HG02588 (cell line): Measurements from ENCODE around the gene CSRNP3.

Experiments used
- ATAC-seq: cut with Tn5 transposase; IDR thresholded peaks from one replicate; pipeline ENCODE4 v1.9.1; 2021; ENCODE audit warnings: mild to moderate bottlenecking, moderate library complexity; ENCODE audit not compliant: unreplicated experiment

Gene CSRNP3, protein sequence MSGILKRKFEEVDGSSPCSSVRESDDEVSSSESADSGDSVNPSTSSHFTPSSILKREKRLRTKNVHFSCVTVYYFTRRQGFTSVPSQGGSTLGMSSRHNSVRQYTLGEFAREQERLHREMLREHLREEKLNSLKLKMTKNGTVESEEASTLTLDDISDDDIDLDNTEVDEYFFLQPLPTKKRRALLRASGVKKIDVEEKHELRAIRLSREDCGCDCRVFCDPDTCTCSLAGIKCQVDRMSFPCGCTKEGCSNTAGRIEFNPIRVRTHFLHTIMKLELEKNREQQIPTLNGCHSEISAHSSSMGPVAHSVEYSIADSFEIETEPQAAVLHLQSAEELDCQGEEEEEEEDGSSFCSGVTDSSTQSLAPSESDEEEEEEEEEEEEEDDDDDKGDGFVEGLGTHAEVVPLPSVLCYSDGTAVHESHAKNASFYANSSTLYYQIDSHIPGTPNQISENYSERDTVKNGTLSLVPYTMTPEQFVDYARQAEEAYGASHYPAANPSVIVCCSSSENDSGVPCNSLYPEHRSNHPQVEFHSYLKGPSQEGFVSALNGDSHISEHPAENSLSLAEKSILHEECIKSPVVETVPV

DNA sequence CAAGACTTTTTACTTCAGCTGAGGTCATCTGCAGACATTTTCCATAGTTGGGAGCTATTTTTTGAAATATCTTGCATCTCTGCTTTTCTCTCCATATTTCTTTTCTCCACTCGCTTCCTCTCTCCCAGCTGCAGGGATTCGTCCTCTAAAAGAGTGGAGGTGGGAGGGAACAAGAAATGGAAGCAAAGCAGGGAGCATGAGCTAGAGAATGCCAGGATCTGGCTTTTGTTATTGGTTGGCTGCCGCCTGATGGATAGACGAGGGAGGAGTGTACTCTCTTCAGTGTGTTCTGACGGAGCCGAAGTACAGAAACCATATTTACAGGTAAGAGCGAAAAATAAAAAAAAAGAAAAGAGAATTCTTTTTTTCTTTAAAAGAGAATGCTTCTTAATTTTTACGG, at the start of gene CSRNP3:
TSS of gene CSRNP3 (plus strand) at position 282 of the 400 bp plus-strand sequence. CDS start 125,368 bp downstream, outside the sequence.
- ATAC-seq, result no peak

DNA sequence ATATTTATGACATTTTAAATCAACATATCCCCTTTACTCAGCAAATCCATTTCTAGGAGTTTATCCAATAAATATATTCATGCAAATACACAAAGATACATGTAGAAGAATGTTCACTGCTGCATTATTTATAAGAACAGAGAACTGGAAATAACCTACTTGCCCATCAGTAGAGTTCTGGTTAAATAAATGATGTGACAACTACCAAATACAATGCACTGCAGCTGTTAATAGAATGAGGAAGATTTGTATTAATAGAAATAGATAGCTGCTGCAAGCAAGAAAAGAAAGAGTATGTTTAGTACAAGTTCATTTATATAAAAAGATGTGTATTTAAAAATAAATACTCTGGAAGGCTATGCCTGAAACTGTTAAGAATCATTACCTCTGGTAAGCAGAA, 49.3 kb upstream of the CSRNP3 start:
- no peak for ATAC-seq

DNA sequence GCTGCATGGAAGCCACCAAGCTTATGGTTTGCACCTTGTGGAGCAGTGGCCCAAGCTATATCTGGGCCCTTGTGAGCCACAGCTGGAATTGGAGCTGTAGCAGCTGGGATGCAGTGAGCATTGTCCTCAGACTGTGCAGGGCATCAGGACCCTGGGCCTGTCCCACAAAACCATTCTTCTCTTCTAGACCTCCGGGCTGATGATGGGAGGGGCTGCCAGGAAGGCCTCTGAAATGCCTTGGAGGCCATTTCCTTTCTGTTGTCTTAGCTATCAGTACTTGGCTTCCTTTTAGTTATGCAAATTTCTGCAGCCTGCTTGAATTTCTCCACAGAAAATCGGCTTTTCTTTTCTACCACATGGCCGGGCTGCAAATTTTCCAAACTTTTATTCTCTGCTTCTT, 46.4 kb upstream of the CSRNP3 start:
- no peak for ATAC-seq

DNA sequence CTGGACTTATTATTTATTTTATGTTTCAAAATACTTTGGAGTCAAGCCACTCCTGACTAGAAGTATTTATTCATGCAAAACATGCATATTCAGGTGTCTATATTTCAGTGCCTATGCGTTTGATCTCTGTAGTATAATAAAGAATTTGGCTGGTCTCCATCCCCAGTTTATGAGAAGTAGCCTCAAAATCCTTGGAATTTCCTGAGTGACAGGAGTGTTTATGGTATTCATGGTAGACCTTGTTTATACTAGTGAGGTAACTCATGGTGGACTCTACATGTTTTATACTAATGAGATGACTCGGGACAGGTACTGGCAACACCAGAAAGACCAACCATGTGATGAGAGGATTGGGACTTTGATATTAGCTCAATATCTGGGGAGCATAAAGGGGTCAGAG, 43.9 kb upstream of the CSRNP3 start:
- no peak for ATAC-seq

DNA sequence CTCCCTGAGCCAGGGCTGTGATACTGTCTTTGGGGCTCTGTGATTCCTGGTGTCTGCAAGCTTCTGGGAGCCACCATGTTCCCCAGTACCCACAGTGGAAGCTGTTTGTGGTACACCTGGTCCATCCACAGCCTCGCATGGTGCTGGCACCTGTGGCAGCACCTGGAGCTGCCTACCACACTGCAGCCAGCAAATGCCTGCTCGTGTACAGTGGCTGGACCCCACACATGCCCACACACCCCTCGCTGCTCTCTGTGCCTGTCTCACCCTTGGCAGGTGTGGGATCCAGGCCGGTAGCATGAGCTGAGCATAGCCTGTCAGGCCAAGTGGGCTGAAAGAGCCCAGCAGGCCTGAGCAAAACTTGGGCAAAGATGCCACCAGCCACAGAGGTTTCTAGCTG, 41.8 kb upstream of the CSRNP3 start:
- no peak for ATAC-seq

DNA sequence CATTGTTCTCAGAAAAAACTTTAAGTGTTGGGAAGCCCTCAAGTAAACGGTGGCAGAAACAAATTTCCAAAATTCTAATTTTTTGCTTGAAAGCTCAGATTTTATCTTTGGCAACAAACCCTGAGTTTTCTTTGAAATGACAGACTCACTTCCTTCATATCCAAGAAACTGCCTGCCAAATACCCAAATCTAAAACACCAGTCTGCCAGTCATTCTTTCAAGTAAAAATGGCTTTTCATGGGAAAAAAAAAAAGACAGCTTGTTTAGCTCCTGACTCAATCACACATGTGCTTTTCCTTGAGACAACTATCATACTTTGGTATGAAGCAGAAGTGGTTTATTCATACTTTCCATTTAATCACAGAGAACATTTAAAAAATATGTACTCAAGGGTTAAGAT, 40.6 kb upstream of the CSRNP3 start:
- no peak for ATAC-seq

DNA sequence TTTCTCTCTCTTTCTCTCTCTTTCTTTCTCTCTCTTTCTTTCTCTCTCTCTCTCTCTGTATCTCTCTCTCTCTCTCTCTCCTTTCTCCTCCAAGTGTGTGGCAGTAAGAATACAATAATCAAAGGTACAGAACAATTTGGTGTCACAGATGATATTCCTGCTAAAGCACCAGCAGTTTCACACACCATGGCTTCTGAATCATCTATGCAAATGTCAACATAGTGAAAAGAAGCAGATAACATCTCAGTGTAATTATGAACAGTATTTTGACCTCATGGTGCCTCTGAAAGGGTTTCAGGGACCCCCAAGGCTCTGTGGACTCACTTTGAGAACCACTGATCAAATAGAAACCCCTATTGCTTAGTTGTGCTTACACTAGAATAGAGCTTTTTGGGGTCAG, 38.5 kb upstream of the CSRNP3 start:
- no peak for ATAC-seq

DNA sequence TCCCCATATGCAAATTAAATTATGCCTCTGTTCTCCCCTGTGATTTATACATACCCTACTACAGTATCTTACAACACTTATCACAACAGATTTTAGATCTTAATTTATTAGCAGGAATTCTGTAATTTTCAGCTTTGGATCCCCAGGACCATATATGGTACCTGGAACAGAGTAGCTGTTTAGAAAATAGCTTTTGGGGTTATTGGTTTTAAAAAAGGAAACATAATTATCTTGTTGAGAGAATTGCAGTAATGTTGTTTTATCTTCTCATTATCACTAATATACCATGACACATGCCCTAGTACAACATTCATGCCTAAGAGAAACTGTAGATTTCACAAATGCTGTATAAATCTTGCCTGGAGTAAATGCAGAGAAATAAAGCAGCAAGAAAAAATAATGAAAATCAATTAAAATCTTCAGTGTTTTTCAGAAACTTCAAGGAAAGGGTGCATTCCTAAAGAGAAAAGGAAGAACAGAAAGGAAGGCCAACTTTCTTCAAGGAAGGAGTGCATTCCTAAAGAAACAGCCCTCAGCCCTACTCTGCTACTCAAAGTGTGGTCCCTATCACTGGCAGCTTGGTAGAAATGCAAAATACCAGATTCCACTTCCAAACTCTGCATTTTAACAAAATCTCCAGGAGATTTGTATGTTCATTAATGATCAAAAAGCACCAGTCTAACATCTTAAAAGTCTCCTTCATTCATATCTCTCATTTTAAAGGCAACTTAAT, 37.1 kb upstream of the CSRNP3 start:
- no peak for ATAC-seq

DNA sequence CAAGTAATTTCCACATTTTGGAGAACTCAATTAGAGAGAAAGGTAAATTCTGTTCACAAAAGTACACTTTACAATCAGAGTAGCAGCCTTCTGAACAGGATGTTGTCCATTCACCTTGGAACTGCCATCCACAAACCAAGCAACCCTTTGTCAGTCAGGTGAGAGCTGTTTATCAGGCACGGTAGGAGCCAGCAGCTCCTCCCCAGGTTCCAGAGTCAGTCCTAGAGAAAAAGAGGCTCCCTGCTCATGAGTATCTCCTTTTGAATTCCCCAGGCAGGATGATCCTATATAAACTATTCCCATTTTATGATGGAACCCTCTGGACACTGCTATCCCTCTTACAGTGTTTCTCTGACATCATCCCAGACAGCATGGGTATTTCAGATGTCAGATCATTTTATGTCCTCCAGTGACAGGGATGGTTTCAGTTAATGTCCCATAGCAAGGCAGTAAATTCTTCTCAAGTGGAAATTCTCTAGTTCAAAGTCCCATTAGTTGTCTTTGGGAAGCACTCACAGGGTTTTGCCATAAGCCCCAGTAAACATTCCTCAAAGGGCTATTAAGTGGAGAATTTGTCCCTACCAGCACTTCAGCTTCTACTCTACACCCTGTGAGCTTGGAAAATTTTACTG, 34.5 kb upstream of the CSRNP3 start:
- no peak for ATAC-seq

DNA sequence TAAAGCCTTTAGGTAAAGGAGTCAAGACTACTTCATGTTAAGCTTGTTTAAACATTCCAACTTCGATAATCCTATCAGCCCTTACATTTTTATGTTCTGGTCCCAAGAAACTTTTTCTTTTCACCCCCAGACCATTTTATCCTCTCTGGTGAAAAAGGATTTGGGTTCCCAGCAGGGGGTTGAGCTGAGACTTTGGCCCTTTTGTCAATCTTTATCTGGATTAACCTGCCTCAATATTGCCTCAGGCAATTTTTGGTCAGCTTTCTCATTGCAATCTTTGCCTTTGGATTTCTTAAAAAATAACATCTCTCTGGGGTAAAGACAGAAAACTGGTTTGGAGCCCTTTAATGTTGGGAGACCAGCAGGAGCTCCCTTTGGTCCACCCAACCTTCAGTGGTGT, 33.9 kb upstream of the CSRNP3 start:
- no peak for ATAC-seq

DNA sequence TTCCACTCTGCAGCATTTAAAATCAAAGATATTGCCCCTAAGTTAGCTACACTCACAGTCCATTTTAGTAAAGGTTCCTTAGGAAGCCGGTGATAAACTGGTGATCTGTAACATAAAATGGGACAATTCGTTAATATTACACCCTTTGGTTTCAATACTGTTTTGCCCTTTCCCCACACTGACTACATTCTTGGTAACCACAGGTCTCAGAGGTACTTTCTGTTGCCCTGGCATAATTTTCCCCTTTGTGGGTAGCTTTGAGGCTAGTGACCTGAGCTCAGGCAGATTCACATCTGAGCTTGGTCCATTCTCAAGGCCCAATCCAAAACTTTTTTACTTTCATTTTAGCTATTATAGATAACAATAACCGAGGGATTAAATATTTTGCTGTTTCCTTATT, 32.9 kb upstream of the CSRNP3 start:
- ATAC-seq, result peak; percentile 74

DNA sequence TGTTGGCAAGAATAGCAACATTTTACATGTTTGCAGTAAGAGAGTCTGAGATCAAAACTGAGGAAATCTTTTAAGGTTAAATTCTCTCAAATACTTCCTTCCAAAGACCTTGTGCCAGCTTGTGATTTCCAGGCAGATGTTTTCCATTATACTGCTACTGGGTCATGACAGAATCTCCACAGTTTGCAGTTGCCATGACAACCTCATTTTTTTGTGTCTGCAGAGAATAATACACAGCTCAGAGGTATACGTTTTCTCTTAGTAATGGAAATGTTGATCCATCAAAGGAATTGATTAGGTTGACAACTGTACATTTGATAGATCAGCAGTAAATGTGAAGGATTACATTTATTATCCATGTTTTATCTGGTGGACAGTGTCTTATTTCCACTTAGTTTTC, 29.1 kb upstream of the CSRNP3 start:
- no peak for ATAC-seq

DNA sequence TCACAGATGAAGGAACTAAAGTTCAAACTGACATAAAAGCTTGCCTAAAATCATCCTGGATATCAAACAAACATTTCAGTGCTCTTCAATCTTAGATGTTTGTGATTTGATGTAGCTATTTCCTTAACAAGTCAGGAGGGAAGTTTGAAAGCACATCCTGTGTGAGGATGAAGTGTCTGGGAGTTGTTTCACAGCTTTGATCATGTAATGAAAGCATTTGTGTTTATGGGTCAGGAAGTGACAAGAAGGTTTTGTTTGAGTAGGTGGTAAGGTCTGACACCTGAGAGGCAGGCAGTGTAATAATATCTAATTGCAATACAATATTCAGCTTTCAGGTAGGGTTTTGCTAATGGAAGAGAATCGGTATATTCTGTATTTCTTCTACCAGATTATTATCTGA, 26.0 kb upstream of the CSRNP3 start:
- no peak for ATAC-seq

DNA sequence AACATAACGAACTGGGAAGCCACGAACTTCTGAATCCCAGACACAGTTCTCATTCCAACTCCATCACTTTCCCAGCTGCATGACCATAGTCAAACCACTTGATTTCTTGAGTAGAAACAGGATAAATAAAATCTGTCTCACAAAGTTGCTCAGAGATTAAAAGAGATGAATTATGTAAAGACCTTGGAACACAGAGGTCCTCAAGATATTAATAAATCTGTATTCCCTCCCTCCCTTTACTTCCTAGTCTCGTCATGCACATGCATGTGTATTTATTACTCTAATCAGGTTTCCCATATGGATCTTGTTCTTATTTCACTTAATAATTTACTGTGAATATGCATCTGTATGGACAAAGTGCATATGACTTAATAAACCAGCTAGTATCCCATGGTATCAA, 21.1 kb upstream of the CSRNP3 start:
- no peak for ATAC-seq

DNA sequence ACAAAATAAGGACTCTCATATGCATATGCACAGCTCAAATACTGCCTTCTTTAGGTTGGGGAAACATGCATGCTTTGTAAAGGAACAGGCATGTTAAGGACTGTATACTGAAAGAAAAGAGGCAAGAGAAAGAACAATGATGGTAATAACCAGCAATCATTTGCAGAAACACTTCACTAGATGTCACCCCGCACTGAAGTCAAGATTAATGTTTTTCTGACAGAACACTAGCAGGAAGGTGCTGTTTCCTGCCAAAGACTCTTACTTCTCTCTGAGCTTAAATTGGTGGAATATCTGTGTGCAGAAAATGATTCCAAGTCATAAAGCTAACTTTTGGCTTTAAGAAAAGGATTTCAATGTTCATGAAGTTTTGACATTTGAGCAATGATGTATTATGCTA, 19.3 kb upstream of the CSRNP3 start:
- ATAC-seq, result no peak

DNA sequence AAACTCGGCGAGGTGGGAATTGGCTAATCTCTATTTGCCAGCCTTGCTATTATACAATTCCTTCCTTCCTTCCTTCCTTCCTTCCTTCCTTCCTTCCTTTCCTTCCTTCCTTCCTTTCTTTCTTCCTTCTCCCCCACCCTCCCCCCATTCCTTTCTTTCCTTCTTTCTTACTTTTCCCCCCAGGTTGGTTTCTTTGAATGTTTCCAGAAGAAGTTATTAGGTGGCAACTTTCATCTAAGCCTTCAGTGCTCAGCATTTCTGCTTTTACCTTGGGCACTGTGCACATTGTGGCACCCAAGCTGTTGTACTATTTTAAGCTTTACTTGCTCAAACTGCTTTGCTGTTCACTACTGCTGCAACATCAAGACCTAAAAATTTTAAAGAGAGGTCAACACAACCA, 17.2 kb upstream of the CSRNP3 start:
- ATAC-seq, result no peak

DNA sequence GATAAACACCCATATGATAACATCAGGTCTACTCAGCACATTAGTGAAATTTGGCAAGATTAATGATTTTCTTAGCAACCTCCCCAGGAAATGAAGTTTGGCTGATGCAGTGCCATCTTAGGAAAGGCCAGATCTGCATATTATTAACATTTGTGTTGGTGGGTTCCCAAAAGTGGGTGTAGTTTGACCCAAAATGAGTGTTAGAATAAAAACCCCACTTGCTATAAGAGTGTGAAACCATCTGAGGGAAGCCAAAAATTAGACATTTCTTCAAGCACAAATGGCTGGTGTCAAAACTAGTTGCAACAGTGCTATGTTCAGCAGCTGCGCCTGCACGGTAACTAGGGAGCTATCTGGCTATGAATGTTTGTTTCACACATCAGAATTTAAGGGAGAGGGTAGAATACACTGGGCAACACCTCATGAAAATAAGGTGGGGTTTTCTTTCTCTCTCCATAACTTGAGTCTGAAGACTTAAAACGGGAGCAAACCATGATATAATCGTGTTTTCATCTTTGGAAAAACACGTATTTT, 15.9 kb upstream of the CSRNP3 start:
- ATAC-seq, result no peak

DNA sequence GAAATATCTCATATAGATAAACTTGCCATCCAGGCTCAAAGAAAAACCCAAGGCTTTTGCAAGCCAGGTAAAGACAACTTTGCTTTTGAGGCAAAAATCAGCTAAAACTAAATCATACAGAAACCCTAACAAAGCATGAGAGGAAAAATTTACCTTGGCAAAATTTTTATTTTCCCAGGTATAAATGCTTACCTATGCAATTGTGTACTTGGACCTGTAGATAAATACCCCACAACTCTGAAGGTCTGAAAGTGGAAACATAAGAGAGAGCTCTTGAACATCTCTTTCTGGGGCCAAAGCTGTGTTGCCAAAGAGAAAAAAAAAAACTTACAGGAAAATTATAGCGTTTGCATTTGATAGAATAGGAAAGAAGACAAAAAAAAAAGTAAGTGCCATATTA, 14.6 kb upstream of the CSRNP3 start:
- ATAC-seq, result no peak

DNA sequence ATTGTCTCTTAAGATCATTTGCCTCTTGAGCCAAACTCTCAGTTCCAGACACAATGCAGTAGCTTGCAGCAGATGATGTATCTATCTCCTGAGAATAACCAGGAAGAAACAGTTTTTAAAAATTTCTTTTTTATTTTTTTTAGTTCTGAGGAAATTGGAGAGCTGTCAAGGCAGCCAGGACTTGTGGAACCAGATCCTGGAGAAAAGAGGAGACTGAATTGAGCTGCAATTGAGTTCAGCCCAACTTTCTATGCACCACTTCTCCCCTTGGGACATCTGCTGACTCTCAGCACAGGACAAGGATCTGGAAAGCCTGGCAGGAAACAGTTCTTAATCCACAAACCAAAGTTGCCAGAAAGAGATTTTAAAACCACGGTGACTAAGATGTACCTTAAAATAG, 13.5 kb upstream of the CSRNP3 start:
- no peak for ATAC-seq

DNA sequence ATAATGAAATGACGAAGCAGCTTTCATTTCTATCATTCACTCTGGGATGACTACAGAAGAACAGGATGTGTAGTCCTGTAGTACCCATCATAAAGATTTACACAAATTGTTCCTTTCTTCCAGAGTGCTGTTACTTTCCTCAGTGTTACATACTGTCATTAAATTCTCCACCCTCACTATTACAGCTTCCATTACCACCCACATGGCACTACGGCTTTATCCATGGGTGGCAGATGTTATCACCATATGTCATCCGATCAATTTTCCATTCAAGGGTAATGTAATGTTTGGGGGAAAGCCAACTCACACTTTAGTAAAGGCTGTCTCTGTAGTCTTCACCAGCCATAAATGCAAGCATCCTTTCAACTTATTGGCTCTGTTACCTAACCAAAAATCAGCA, 7.1 kb upstream of the CSRNP3 start:
- no peak for ATAC-seq

DNA sequence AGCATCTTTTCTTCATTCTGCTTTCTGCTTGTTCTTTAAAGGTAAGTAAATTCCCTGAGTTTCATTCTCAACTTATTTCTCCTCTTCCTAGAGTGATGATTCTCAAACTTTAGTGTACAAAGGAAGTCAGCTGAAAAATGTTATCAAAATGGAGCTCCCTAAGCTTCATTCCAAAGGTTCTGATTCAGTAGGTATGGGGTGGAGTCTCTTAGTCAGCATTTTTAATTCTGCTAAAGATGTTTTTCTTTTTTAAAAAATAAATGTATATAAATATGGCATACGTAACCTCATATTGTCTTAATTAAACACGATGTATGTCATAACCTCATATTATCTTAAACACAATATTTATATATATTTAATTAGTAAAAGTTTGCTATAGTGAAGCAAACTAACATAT, 3.1 kb upstream of the CSRNP3 start:
- ATAC-seq, result no peak
